Erythroblast (primary cell): ENCODE results near the gene ADH4.

Experiments used
- GATA1 ChIP-seq: IDR thresholded peaks from 2 replicates; pipeline ENCODE4 v1.6.1; 2011; ENCODE audit warnings: low read depth, mild to moderate bottlenecking, control low read depth, low read length, moderate library complexity
- POLR2A ChIP-seq: IDR thresholded peaks from 2 replicates; pipeline ENCODE4 v1.6.1; 2011; ENCODE audit warnings: mild to moderate bottlenecking, low read length

- no peak for TF ChIP-seq POLR2A
- TF ChIP-seq GATA1 = no peak
Measured at GRCh38 chr4:99156992-99157391, 12.9 kb upstream of the ADH4 start.
